RCC 7860 (cell line): Measurements from ENCODE around the gene SURF4.
"Not testable (repeated sequence)": the region's sequence is repeated elsewhere in the genome, so short reads cannot be mapped to it uniquely, and the experiment has no call there.

Source experiments
- DNase-seq: peaks from one replicate; pipeline ENCODE4 v3.0.0-alpha.2; 2015; ENCODE audit warnings: low spot score
- FAIRE-seq: peaks from 2 replicates; lab custom pipeline; 2012; peaks lifted over from hg19 to GRCh38; lab: Jason Lieb, UNC

The SURF4 gene

GRCh38 chr9:133397895-133398294 lies 22.0 kb upstream of the SURF4 start:
- no peak for FAIRE-seq
- DNase-seq, result no peak

GRCh38 chr9:133397370-133397769 lies 21.5 kb upstream of the SURF4 start:
- FAIRE-seq (no peak), DNase-seq (no peak)

DNA sequence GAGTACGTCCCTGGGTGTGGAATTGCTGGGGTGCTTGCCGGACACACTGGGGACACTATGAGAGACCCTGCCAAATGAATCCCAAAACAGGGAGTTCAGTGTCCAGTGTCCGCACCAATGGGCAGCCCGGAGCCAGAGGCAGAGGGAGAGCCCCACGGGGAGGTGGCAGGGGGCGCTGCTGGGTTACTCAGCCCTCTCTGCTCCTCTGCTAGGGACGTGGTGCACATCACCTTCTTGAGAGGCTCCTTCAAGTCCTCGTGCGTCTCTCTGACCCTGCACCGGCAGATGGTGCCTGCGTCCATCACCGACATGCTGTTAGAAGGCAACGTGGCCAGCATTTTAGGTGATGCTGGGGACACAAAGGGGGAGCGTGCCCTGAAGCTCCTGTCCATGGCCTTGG lies 21.1 kb upstream of the SURF4 start:
- DNase-seq (no peak), FAIRE-seq (no peak)

DNA sequence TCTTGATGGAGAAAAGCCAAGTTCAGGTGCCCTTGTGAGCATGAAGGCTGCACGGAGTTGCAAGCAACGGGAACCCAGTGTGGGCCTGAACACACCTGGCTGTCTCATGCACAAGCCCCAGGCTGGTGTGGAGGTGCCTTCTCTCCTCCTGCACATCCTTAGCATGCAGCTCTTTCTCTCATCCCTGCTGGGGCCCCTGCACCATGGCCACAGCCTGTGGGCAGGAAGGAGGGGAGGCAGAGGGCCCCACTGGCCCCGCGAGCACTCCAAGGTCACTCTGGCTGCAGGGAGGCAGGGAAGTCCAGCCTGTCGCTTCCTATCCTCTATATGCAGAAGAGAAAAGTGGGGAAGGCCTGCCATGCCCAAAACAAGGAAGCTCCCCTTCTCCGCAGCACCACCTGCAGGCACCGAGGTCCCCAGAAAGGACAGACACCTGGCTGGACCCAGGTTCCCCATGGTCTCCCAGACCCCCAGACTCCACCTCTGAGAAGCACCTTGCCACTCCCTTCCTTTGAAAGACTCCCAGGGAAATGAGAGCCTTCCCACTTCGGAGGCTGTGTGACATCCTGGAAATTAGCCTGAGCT lies 18.9 kb upstream of the SURF4 start:
- no peak for FAIRE-seq
- no peak for DNase-seq

GRCh38 chr9:133393399-133393798 lies 17.5 kb upstream of the SURF4 start:
- DNase-seq (no peak), FAIRE-seq (no peak)

DNA sequence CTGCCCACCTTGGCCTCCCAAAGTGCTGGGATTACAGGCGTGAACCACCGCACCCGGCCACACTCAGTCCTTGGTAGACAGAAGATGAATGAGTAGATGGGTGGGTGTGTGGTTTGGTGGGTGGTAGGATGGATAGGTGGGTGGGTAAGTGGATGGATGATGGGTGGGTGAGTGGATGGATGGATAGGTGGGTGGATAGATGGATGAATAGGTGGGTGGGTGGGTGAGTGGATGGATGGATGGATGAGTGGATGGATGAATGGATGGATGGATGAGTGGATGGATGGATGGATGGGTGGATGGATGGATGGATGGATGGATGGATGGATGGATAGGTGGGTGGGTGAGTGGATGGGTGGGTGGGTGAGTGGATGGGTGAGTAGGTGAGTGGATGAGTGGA lies 16.4 kb upstream of the SURF4 start:
- FAIRE-seq, DNase-seq: not testable (repeated sequence)

GRCh38 chr9:133391449-133391848 lies 15.6 kb upstream of the SURF4 start:
- not testable (repeated sequence) for DNase-seq, FAIRE-seq

- DNase-seq (no peak), FAIRE-seq (no peak)
Observed at GRCh38 chr9:133390713-133391112, 14.9 kb upstream of the SURF4 start.

DNA sequence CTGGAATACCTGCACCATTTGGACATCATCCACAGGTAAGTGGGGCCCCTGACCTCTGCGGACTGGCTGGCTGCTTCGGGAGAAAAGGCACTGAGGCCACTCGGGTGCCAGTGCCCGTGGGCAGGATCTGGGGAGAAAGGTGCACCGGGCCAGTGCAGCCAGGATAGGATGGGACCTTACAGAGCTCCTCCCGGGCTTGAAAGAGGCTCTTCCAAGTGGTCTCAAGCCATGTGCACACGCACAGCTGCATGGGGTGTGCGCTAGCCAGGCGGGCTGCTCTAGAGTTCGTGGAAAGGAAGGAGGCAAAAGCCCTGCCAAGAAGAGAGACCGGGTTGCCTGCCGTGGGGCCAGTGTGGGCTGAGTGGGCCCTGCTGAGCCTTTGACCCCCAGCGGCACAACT lies 13.7 kb upstream of the SURF4 start:
- FAIRE-seq (no peak), DNase-seq (no peak)

- FAIRE-seq (no peak), DNase-seq (no peak)
Observed at GRCh38 chr9:133389025-133389557, 13.2 kb upstream of the SURF4 start.

DNA sequence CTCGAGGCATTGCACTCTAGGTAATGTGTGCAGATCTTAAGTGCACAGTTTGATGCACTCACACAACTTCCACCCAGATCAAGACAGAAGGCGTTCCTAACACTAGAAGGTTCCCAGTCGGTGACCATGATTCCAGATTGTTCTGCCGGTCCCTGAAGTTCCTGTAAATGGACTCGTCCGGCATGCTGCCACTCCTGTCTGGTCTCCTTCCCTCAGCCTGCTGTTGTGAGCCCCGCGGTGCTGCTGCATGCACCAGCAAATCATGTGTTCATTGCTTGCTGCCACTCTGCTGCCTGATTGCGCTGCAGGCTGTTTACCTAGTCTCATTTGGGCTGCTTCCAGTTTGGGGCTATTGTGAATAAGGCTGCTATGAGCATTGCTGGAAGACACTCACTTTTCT lies 11.8 kb upstream of the SURF4 start:
- DNase-seq (no peak), FAIRE-seq (no peak)

- DNase-seq (no peak), FAIRE-seq (no peak)
Observed at GRCh38 chr9:133386338-133386737, 10.5 kb upstream of the SURF4 start.

- FAIRE-seq (no peak), DNase-seq (no peak)
Observed at GRCh38 chr9:133385452-133385851, 9.6 kb upstream of the SURF4 start.

- FAIRE-seq (no peak), DNase-seq (no peak)
Observed at GRCh38 chr9:133384736-133385321, 9.0 kb upstream of the SURF4 start.

GRCh38 chr9:133383438-133383837 lies 7.6 kb upstream of the SURF4 start:
- no peak for FAIRE-seq
- no peak for DNase-seq

DNA sequence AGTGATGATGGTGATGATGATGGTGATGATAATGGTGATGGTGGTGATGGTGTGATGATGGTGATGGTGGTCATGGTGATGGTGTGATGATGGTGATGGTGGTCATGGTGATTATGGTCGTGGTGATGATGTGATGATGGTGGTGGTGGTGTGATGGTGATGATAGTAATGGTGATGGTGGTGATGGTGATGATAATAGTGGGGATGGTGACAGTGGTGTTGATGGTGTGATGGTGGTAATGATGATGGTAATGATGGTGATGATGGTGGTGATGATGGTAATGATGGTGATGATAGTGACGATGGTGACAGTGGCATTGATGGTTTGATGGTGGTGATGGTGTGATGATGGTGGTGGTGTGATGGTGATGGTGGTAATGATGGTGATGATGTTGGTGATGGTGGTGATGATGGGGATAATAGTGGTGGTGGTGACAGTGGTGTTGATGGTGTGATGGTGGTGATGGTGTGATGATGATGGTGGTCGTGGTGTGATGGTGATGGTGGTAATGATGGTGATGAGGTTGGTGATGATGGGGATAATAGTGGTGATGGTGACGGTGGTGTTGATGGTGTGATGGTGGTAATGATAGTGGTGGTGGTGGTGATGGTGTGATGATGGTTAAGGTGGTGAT lies 6.8 kb upstream of the SURF4 start:
- DNase-seq (no peak), FAIRE-seq (no peak)

GRCh38 chr9:133380734-133381133 lies 4.9 kb upstream of the SURF4 start:
- FAIRE-seq, result no peak
- DNase-seq, result no peak

DNA sequence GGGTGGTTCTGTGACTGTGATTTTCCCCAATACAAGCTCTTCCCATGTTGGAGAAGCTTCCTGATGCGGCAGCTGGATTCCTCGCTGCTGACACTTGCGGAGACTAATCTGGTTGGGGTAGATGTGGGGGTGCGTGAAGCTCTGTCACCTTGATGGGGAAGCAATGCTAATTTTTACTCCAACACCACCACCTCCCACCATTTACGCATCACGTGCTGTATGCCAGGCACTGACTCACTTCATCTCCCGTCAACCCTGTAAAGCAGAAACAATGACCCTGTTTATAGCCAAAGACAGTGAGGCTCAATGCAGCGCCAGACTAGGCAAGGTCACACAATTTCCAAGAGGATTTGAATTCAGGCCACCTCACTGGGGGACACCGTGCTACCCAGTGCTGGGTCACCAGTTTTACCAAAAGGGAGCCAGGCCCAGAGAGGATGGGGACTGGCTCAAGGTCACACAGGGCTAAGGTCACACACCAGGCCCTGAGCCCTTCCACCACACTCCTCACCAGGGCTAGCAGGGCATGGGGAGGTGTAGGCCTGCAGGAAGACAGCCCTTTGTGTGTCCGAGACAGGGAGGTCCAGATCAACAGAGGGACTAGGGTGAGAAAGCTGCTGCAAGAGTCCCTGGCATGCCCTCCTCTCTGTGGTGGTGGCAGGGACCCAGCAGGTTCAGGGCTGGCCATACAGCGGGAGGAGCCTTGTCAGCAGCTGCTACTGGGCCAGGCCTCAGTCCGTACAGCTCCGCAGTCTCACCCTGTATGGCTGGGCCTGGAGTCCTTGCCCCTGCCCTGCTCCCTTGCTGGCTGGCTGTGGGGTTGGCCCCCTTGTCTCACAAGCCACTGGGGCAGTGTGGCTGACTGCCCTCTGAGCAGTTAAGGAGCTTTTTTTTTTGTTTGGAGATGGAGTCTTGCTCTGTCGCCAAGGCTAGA lies 3.6 kb upstream of the SURF4 start:
- FAIRE-seq, result no peak
- no peak for DNase-seq

DNA sequence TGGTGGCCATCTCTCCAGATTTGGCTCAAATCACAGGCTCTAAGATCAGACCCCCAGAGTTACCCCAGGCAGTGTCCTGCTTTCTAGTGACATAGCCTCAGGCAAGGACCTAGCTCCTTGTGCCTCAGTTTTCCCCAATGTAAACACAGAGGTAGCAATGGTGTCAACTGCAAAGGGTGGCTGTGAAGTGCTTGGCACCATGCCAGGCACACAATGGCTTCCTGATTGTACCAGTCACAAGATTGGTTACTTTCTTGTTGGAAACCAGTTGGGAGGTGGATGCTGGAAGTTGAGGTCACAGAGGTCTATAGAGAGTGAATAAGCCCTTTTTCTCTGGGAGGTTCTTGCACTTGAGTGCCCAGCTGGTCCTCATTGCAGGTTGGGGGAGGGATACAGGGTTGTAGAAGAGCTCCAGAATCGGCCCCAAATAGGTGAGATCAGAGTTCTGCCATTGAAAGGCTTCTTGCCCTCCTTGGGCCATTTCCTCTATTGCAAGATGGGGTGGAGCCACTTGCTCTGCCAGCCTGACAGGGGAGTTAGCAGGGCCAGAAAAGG lies 2.6 kb upstream of the SURF4 start:
- FAIRE-seq (no peak), DNase-seq (no peak)

DNA sequence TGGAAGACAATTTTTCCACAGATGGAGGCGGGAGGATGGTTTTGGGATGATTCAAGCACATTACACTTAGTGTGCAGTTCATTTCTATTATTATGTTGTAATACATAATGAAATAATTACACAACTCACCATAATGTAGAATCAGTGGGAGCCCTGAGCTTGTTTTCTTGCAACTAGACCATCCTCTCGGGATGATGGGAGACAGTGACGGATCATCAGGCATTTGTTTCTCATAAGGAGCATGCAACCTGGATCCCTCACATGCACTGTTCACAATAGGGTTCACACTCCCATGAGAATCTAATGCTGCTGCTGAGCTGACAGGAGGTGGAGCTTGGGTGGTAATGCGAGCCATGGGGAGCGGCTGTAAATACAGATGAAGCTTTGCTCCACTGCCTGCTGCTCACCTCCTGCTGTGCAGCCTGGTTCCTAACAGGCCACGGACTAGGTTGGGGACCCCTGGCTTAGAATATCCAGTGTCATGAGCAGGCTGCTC lies 1.9 kb upstream of the SURF4 start:
- no peak for DNase-seq

DNA sequence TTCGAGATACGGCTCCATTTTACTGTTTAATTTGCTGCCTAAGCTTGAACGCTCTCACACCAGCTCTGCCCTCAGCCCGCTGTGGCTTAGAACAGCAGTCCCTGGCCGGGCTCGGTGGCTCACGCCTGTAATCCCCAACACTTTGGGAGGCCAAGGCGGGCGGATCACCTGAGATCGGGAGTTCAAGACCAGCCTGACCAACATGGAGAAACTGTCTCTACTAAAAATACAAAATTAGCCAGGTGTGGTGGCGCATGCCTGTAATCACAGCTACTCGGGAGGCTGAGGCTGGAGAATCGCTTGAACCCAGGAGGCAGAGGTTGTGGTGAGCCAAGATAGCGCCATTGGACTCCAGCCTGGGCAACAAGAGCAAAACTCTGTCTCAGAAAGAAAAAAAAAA lies 1.4 kb upstream of the SURF4 start:
- not testable (repeated sequence) for FAIRE-seq

More for the DNA sequence above, 1.9 kb upstream of the SURF4 start:
- no peak for FAIRE-seq

More for the DNA sequence above, 1.4 kb upstream of the SURF4 start:
- not testable (repeated sequence) for DNase-seq
